ENCODE measurements around the gene VWA8.
A peak's percentile ranks its signal among the peaks of the same experiment; 100 is the strongest.
"Not testable (repeated sequence)": the region's sequence is repeated elsewhere in the genome, so short reads cannot be mapped to it uniquely, and the experiment has no call there.

The VWA8 gene

DNA sequence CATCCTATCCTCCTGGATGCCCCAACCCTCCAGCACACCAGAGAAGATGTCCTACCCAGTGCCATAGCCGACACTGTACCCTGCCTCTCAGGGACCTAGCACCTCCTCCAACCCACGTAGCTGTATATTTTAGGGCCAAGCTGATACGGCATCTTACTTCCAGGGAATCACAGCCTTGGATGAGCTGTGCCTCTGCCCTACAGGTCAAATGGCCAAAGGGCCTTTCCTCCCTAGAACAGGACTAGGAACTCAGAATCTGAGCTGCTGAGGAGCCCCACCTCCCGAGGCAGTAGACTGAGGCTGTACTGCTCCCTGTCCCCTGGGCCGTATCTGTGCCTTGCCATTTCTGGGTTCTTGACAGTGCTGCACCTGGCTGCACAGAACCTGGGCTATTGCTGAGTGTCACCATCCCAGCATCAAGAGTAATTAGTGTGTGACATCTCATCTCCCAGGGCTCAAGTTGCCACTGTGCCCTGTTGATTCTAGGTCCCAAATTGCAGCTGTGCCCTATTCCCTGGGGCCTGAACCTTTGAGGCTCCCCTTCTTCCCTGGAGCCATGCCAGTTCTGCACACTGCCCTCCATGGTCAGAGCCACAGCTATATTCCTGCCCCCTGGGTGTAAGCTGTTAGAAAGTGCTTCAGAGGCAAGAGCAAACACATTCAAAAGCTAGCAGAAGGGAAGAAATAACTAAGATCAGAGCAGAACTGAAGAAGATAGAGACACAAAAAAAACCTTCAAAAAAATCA is 41.0 kb downstream of the VWA8 start:
- DNase-seq, result no peak

DNA sequence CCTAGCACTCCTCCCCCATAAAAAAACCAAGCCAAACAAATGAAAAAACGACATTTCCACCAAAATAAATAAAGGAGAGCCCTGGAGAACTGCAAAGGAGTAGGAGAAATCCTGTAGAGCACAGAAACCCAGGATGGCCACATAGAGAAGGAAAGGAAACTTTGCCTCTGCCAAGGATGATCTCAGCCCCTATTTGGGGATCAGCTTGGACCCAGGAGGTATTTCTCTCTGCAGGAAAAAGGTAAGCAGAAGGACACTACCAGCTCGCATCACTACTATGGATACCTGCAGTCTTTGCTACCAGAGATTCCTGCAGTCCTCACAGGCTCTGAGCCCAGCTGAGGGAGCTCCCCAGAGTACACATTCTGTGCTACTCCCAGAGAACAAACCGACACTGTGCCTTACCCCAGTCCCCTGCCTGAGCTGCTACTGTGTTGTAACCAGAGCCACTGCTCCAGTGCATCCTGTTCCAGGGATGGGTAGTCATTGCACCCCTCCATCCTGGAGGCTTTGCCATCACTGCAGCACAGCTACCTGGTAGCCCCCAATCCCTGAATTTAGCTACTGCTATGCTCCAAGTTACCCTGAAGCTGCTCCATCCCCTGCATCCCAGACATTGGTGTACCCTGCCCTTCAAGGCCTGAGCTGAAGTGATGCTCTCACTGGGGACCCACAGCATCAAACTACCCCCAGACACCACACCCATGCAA is 41.7 kb downstream of the VWA8 start:
- DNase-seq, result no peak

DNA sequence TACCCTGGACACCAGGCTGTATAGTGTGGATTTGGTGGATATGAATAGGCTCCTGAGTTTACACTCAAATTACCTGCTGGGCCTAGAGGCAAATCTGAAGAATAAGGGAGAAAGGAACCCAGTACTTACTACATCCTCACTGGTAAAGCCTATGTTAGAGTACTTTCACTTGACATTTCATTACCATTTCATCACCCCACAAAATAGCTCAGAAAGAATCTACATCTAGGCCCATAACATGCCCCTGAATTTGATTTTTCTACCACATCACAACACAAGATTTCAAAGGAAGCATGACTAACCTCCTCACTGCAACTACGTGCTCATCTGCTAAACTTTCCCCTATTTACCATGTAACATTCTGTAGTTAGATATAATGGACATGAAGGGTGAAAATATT is 43.3 kb downstream of the VWA8 start:
- no peak for DNase-seq

DNA sequence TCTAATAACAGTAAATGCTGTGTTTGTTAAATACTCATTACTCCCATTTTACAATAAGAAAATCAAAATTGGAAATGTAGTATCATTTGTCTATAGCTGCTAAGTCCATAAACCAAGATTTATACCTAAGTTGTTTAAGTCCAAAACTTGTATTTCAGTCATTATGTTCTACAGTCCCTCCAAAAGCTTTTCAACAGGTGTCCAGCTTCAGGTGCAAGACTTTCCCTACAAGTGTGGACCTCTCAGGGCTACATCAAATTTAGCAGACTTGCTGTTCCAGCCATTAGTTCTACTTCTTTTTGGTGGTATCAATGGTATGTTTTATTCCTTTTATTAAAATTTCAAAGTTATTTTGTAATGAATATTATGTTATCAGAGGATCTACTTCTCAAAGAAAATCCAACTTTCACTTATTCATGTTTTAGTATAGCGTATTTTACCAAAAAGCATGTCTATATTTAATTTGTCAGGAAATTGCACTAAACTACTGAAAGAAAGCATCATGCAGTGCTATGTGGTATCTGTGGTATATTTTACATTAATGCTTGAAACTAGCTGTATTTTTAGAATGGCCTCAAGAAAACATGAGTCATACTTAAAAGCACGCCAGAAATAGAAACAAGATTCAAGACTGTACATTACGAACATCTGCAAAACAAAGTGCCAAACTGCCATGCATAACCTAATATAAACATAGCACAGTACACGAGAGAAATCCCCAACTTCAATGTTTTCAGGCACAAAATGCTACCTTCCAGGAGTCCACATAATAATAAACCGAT is 44.5 kb downstream of the VWA8 start:
- no peak for DNase-seq

DNA sequence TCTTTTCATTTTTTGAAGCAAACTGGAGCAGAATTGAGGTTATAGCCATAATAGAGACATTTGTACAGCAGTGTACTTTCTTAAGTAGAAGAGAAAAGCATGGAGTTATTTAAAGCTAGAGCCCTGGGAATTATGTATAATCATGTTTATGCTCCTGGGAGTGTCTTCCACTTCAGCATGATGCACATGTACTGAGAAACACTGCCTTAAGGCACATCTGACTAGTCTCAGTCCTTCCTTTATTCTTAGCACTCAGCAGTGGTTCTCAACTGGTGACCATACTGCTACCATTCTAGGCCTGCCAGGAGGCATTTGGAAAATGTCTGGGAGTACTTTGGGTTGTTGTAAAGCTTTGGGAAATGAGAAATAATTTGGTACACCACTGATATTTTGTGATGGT is 45.8 kb downstream of the VWA8 start:
- DNase-seq, result no peak

DNA sequence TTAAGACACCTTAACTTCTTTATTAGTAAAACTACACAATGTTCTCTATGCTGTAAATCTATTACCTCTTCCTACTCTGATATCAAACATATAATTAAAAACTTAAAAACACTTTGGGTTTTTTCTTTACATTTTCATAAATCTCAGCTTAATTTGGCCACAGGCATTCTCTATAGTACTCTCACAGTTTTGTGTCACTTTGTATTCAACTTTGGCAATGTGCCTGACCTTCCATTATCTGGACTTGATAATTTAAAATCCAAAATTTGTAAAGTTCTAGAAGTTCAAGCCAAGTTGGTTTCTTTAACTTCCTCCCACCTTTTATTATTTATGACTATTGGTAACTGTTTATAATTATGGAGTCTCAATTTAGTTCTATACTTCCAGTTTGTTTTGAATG is 46.4 kb downstream of the VWA8 start:
- DNase-seq, result no peak

DNA sequence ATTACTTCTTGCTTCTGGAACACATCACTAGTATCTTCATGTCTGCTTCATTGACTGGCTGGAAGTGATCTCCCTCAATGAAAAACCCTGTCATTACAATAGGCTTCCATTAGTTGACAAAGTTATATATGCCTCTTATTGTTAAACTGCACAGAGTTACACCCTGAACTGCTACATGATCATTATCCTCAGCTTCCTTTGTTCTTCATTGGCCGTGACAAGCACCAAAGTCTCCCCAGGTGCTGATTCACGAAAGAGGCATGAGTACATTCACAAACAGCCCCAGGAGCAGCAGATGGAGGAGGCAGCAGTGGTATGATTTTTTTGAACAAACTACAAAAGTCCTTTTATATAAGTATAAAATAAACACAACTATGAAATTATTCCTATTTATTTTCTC is 51.4 kb downstream of the VWA8 start:
- no peak for DNase-seq

DNA sequence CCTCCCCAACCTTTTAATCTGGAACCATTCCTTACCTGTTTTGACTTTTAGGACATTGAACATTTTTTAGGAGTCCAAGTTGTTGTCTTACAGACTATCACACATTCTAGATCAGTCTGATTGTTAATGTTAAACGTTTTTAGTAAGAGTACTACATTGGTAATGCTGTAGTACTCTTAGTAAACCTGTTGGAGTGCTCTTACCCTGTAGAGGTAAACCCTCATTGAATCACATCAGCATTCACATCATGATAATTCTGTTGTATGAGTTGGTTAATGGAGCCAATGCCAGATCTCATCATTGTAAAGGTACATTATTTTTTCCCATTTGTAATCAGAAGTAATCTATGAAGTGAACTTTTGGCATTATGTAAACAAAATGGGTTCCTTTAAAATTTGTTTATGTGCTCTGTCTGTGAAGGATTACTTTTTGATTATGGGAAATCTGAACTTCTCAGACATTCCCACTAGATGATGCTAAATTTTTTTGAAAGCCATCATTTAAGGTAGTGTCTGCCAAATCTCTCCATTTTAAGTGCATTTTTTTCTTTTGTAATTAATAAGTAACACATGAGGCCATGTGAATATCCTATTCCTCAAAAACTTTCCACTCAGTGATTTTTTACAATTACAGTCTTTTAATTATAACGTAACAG is 55.2 kb downstream of the VWA8 start:
- DNase-seq, result peak; percentile 0

DNA sequence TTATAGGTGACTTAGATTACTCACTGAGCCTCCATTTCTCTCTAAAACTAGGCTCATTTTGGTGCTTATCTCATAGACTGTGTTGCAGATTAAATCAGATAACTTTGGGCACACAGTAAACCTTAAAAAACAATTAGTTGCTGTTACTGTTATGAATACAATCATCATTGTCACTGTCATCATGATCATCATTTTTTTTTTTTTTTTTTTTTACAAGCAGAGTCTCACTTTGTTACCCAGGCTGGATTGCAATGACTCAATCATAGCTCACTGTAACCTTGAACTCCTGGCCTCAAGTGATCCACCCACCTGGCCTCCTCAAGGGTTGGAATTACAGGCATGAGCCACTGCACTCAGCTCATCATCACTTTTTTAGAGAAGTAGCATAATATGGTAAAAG is 60.0 kb downstream of the VWA8 start:
- no peak for DNase-seq

DNA sequence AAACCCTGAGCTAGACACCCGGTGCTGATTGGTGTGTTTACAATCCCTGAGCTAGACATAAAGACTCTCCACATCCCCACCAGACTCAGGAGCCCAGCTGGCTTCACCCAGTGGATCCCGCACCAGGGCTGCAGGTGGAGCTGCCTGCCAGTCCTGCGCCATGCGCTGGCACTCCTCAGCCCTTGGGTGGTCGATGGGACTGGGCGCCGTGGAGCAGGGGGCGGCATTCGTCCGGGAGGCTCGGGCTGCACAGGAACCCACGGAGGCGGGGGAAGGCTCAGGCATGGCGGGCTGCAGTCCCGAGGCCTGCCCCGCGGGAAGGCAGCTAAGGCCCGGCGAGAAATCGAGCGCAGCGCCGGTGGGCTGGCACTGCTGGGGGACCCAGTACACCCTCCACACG is 62.5 kb downstream of the VWA8 start:
- DNase-seq, result not testable (repeated sequence)

DNA sequence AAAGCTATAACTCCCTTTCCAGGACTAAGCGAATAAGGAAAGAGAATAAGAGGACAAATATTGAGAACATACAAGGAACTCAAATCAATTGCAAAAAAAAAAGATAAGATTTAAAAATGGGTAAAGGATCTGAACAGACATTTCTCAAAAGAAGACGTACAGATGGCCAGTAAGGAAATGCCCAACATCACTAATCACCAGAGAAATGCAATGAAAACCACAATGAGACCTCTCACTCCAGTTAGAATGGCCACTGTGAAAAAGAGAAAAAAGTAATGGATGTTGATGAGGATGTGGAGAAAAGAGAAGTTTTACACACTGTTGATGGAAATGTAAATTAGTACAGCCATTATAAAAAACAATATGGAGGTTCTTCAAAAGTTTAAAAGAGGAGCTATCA is 63.8 kb downstream of the VWA8 start:
- no peak for DNase-seq

DNA sequence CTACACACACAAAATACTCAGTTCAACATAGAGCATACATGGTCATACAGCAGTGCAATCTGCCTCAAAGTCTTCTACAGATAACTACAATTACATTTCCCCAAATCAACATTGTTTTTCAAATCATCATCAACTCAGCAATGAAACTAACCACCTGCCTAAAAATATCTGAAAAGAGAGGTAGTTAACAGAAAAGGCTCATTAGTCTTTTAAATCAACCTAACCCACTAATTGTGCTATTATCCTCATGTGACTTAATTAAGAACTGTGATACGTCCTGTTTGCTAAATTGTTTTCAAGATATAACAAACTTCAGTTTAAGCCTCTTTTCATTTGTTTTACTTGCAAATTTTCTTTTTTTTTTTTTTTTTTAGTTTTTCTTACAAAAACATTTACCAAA is 65.4 kb downstream of the VWA8 start:
- DNase-seq, result no peak

DNA sequence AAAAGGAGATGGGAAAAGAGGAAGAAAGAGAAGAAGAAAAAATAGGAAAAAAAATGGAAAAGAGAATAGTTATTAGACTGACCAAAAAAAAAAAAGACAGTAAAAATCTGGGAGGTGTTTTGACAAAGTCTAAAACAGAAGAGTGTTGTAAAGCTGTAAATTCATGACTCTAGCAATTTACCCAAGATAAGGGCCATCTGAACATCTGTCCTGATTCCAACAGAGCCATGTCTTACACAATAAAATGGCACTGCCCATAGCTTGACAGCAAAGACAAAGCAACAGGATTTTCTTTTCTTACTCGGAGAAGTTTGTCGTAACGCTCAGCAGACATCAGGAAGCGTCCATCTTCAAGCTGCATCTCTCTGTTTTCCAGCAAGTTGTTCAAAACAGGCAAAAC is 69.8 kb downstream of the VWA8 start:
- DNase-seq, result no peak

DNA sequence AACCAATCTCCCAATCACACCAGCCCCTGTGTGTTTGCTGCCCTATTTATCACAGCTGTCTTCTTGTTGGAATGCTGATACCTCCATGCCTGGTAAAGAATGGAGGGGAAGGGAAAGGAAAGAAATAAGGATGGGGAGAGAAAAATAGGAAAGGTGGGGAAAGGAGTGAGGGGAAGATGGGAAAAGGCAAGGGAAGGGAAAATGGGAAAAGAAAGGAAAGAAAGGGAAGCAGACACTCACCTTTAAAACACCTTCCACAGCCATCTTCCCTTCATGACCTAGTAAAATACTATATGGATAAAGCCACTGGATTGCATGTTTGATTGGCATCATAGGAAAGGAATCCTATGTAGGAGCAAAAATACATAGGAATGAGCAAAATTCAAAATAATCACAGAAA is 77.8 kb downstream of the VWA8 start:
- no peak for DNase-seq

DNA sequence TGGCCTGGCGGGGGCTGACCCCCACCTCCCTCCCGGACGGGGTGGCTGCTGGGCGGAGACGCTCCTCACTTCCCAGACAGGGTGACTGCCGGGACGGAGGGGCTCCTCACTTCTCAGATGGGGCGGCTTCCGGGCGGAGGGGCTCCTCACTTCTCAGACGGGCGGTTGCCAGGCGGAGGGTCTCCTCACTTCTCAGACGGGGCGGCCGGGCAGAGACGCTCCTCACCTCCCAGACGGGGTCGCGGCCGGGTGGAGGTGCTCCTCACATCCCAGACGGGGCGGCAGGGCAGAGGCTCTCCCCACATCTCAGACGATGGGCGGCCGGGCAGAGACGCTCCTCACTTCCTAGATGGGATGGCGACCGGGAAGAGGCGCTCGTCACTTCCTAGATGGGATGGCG is 79.0 kb downstream of the VWA8 start:
- DNase-seq, result not testable (repeated sequence)

DNA sequence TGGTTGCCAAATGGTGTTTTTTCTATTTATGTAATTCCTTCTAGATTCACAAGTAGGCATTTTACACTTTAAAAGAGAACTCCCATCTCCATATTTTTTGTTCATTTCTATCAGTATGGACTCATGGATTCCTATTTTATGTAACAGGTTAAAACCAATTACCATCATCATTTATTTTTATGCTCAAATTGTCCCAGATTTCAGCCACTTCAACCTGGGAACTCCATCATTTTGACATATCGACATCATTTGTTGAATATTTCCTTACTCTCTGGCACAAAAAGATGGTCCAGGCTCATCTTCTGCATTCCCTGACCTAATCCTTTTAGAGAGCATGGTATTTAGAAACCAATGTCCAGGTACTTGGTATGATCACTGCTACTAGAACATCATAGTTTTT is 79.9 kb downstream of the VWA8 start:
- DNase-seq, result no peak

DNA sequence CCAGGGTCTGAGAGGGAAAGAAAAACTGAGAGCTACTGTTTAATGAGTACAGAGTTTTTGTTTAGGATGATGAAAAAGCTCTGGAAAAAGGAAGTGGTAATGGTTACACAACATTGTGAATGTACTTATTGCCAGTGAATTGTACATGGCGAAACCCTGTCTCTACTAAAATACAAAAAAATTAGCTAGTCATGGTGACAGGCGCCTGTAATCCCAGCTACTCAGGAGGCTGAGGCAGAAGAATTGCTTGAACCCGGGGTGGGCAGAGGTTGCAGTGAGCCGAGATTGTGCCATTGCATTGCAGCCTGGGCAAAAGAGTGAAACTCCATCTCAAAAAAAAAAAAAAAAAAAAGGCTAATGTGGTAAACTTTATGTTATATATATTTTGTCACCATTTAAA is 96.3 kb downstream of the VWA8 start:
- DNase-seq, result no peak

DNA sequence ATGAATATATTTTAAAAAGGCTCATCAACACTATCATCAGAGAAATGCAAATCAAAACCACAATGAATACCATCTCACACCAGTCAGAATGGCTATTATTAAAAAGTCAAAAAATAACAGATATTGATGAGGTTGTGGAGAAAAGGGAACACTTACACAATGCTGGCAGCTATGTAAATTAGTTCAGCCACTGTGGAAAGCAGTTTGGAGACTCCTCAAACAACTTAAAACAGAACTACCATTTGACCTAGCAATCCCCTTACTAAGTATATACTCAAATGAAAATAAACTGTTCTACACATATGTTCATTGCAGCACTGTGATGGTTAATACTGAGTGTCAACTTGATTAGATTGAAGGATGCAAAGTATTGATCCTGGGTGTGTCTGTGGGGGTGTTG is 98.2 kb downstream of the VWA8 start:
- not testable (repeated sequence) for DNase-seq

DNA sequence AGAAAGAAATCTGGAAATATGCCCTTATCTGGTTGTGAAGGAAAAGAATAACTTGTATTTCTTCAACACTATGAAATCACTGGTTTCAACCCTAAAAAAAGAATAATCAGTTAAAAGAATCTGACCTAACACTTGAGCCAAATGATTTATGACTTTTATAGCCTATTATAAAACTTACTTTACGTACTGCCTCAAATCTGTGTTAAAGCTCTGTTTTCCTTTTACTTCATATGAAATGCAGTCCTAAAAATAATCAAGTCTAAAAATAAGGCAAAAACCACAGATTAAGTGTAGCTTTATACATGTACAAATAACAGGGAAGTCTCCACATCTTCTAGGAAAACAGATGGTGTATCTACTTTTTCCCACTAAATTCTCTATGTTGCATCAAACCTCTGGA is 101.3 kb downstream of the VWA8 start:
- DNase-seq, result no peak

DNA sequence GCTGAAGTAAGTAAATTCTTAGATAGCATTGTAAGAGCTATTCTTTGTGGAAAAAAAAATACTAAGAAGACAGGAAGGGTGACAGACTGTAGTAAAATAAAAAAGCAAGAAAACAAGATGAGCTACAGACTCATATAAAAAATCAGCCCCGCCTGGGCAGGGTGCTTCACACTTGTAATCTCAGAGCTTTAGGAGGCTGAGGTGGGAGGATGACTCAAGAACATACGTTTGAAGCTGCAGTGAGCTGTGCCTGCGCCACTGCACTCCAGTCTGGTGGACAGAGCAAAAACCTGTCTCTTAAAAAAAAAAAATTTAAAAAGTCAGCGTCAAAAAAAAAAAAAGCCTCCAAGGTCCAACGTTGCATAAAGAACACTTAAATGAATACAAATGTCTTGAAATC is 102.1 kb downstream of the VWA8 start:
- DNase-seq, result no peak

DNA sequence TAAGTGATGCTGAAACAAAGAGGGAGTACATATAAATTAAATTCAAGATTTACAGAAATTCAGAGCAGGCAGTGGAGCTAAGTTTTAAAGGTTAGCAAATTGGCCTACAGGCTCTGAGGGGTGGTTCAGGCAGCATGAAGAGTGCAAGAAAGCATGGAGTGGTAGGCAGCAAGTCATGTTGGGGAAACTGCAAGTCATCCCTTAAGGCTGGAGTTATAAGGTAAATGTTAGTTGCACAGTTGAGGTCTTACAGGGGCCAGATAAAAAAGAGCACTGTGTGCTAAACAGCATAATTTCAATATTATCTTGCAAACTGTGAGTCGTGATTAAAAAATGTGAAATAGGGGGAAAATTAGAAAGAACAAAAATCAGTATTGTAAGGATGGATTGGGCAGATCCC is 106.2 kb downstream of the VWA8 start:
- no peak for DNase-seq

DNA sequence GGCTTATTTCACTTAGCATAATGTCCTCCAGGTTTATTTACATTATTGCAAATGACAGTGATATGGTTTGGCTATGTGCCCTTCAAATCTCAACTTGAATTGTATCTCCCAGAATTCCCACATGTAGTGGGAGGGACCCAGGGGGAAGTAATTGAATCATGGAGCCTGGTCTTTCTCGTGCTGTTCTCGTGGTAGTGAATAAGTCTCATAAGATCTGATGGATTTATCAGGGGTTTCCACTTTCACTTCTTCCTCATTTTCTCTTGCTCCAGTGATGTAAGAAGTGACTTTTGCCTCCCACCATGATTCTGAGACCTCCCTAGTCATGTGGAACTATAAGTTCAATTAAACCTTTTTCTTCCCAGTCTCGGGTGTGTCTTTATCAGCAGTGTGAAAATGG is 109.6 kb downstream of the VWA8 start:
- no peak for DNase-seq

DNA sequence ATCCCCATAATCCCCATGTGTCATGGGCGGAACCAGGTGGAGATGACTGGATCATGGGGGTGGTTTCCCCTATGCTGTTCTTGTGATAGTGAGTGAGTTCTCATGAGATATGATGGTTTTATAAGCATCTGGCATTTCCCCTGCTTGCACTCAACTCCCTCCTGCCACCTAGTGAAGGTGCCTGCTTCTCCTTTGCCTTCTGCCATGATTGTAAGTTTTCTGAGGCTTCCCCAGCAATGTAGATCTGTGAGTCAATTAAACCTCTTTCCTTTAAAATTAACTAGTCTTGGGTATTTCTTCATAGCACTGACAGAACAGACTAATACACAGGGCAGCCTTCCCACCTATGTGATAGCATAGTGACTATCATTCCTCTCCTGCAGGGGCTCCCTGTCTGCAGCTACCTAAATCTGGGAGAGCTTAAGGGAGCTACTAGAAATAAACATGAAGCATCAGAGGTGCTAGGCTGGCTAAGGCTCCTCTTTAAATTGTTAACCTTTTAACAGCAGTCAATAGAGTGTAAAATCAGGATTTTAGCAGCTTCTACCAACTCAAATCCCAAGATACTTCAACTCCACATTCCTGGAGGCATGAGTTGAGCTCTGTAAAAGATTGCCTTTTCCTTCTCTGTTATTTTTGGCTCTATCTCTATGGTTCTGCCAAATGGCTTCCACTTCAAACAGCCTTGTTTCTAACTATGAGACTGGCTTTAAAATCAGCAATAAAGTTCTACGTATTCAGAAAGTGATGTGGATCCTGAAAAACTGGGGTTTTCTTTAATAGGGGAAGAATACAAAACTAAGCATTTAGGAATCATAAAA is 112.3 kb downstream of the VWA8 start:
- no peak for DNase-seq
